B cell (primary cell): ENCODE data around the gene RAB43. TPM values are rescaled to one million over a fixed set of nuclear protein-coding genes. Genes with fewer than 3 reads are reported as not detected.
A peak's percentile ranks its signal among the peaks of the same experiment; 100 is the strongest.

Experiments
- ATAC-seq: fragments of 200-7000 bp; cut with Tn5 transposase; one replicate; pipeline ENCODE4 v1.10.0; 2021; ENCODE audit warnings: low read depth, mild to moderate bottlenecking, moderate number of reproducible peaks, moderate library complexity
- CTCF ChIA-PET: fragments of 350-600 bp; sonication (Branson Sonifier 250); formaldehyde crosslinking; loops from one replicate; lab custom pipeline; 2021; ENCODE audit warnings: antibody characterized with exemption, inconsistent platforms; lab: Charles Lee
- POLR2A ChIA-PET: fragments of 350-600 bp; sonication (Branson Sonifier 250); formaldehyde crosslinking; loops from one replicate; lab custom pipeline; 2021; ENCODE audit warnings: antibody characterized with exemption; lab: Charles Lee
- DNase-seq: peaks from one replicate; pipeline ENCODE4 v3.0.0; 2013
- H2AFZ ChIP-seq: 2 replicates; pipeline ENCODE4 v1.6.1; 2012; ENCODE audit warnings: mild to moderate bottlenecking, low read depth, low read length; ENCODE audit not compliant: insufficient read depth, poor library complexity, severe bottlenecking
- H3K27ac ChIP-seq, 2 donors: 1 replicate in 1 of 2; 2 replicates in 1 of 2; pipeline ENCODE4 v1.5.1; 2012 to 2013; ENCODE audit warnings: low read length in 2 of 2, mild to moderate bottlenecking in 2 of 2, moderate library complexity in 1 of 2
- H3K27me3 ChIP-seq, 4 experiments: fragments of 200-600 bp in 1 of 4; sonication (generic) in 1 of 4; replicated peaks in 1 of 4; 1 replicate in 2 of 4; 2 replicates in 2 of 4; pipeline versions ENCODE4 v1.6.1 to v1.7.0; 2013 to 2016; ENCODE audit warnings: low read length in 3 of 4, mild to moderate bottlenecking in 2 of 4, mixed read lengths in 1 of 4, moderate library complexity in 1 of 4; ENCODE audit not compliant: insufficient read depth in 4 of 4, control insufficient read depth in 3 of 4; ENCODE audit errors: control extremely low read depth in 1 of 4
- H3K36me3 ChIP-seq, 2 experiments: replicated peaks in 1 of 2; 1 replicate in 1 of 2; 2 replicates in 1 of 2; pipeline versions ENCODE4 v1.6.1 to v1.7.1; 2013; ENCODE audit warnings: low read length in 1 of 2; ENCODE audit not compliant: insufficient read depth in 2 of 2, control insufficient read depth in 1 of 2; ENCODE audit errors: control extremely low read depth in 1 of 2, extremely low read depth in 1 of 2
- H3K4me1 ChIP-seq, 2 donors: fragments of 200-600 bp in 1 of 2; sonication (generic) in 1 of 2; 1 replicate in 1 of 2; 2 replicates in 1 of 2; pipeline versions ENCODE4 v1.5.1 to v1.6.1; 2013 to 2017; ENCODE audit warnings: low read length in 2 of 2; ENCODE audit not compliant: control insufficient read depth in 2 of 2, insufficient read depth in 2 of 2
- H3K4me2 ChIP-seq: replicated peaks from 2 replicates; pipeline ENCODE3; 2012; ENCODE audit warnings: mild to moderate bottlenecking, low read depth, low read length; ENCODE audit not compliant: poor library complexity, severe bottlenecking
- H3K4me3 ChIP-seq, 5 experiments: fragments of 200-600 bp in 1 of 5; sonication (generic) in 1 of 5; 1 replicate in 3 of 5; 2 replicates in 2 of 5; pipeline versions ENCODE4 v1.5.1 to v1.7.0; 2011 to 2016; ENCODE audit warnings: low read length in 4 of 5, mild to moderate bottlenecking in 4 of 5, low read depth in 2 of 5, control low read depth in 1 of 5, moderate library complexity in 1 of 5; ENCODE audit not compliant: insufficient read depth in 1 of 5; ENCODE audit errors: control extremely low read depth in 1 of 5, extremely low read depth in 1 of 5
- H3K79me2 ChIP-seq: fragments of 200-600 bp; sonication (generic); one replicate; pipeline ENCODE4 v1.6.0; 2016; ENCODE audit warnings: low read length; ENCODE audit not compliant: control insufficient read depth, insufficient read depth
- H3K9ac ChIP-seq: fragments of 200-600 bp; sonication (generic); 2 replicates; pipeline ENCODE4 v1.6.1; 2017; ENCODE audit warnings: mild to moderate bottlenecking, low read length, moderate library complexity
- H3K9me3 ChIP-seq, 3 donors: one replicate each; pipeline versions ENCODE4 v1.6.1 to v1.7.1; 2013; ENCODE audit warnings: low read length in 2 of 3; ENCODE audit not compliant: control insufficient read depth in 2 of 3, insufficient read depth in 1 of 3; ENCODE audit errors: control extremely low read depth in 1 of 3
- H4K20me1 ChIP-seq: 2 replicates; pipeline ENCODE4 v1.6.0; 2012; ENCODE audit warnings: mild to moderate bottlenecking, low read length; ENCODE audit not compliant: insufficient read depth, control insufficient read depth, poor library complexity, severe bottlenecking
- H3K27ac Mint-ChIP-seq: one replicate; pipeline ENCODE4 v1.8.0; 2021; ENCODE audit warnings: mixed read lengths
- H3K27me3 Mint-ChIP-seq: one replicate; pipeline ENCODE4 v1.8.0; 2021; ENCODE audit warnings: mixed read lengths
- H3K4me1 Mint-ChIP-seq: one replicate; pipeline ENCODE4 v1.8.0; 2021; ENCODE audit warnings: mixed read lengths
- H3K4me3 Mint-ChIP-seq: one replicate; pipeline ENCODE4 v1.8.0; 2021; ENCODE audit warnings: mixed read lengths
- H3K9me3 Mint-ChIP-seq: one replicate; pipeline ENCODE4 v1.8.0; 2022; ENCODE audit warnings: mixed read lengths; ENCODE audit not compliant: insufficient read depth
- CTCF ChIP-seq: fragments of 200-600 bp; IDR thresholded peaks from one replicate; pipeline ENCODE4 v1.8.0; 2022; ENCODE audit warnings: antibody characterized with exemption, mild to moderate bottlenecking
- EZH2 ChIP-seq: IDR thresholded peaks from 2 replicates; pipeline ENCODE4 v1.6.1; 2012; ENCODE audit warnings: borderline replicate concordance, low read depth, mild to moderate bottlenecking, moderate library complexity, low read length; ENCODE audit not compliant: insufficient read depth, poor library complexity, severe bottlenecking
- WGBS: methylation state at CpG from one replicate; pipeline ENCODE4 v1.1.5; 2013; ENCODE audit warnings: missing lambda C conversion rate; ENCODE audit not compliant: insufficient coverage; 5-methylcytosine and 5-hydroxymethylcytosine counted together
- intact Hi-C: fragments of 100-400 bp; cut with micrococcal nuclease; formaldehyde crosslinking; loops from one replicate; pipeline ENCODE4 v1.10.0; 2022
- polyA minus RNA-seq: library from RNA; depleted of rRNA, polyadenylated mRNA; stranded (reverse); fragments of >200 nt; gene quantifications from 2 replicates; pipeline ENCODE4 v1.2.3, GENCODE V29; 2012
- polyA plus RNA-seq: library from polyadenylated mRNA; depleted of rRNA; stranded (reverse); fragments of >200 nt; gene quantifications from 2 replicates; pipeline ENCODE4 v1.2.3, GENCODE V29; 2012
- total RNA-seq, 2 donors: library from RNA; stranded (reverse); fragments of 120-200 nt in 1 of 2; gene quantifications; 1 replicate in 1 of 2; 2 replicates in 1 of 2; pipeline versions ENCODE4 v1.2.3 to v1.2.4, GENCODE V29; 2013 to 2022

The RAB43 gene
- total RNA-seq (14.3 and 15.9 TPM in 2 replicates), polyA plus RNA-seq (7.6 and 9.6 TPM in 2 replicates), polyA minus RNA-seq (14.2 and 19.3 TPM in 2 replicates)
- total RNA-seq (2013): 5.5 TPM

- CTCF ChIA-PET: interaction anchor here (1.0 to 4.3 kb wide), 8 partner anchors 41 to 151 kb away, joined by 3 to 32 read pairs (median 4); partner anchors contain the start of gene COPG1
- no peaks in the 10 kb centered on the region for H3K27me3 ChIP-seq
- TF ChIP-seq CTCF: no peak
- TF ChIP-seq EZH2: no peak
- WGBS: 11% methylated on average over 49 of the region's 60 CpGs
- H3K36me3 ChIP-seq: peaks cover 4% of the 10 kb centered on the region in 2 experiments
- Mint-ChIP-seq H3K27me3 (no peaks in the 10 kb centered on the region), H3K9me3 (no peaks in the 10 kb centered on the region), H3K4me1 (peaks cover 47% of the 10 kb centered on the region), H3K27ac (peak within 1 kb of the TSS; percentile 84), H3K4me3 (peak within 1 kb of the TSS; percentile 88)
- peaks cover 26% of the 10 kb centered on the region for H4K20me1 ChIP-seq
- peak within 1 kb of the TSS; percentile 57 to 61 for H3K27ac ChIP-seq
- H3K4me3 ChIP-seq: peak within 1 kb of the TSS; percentile 68 to 81 (median 76)
- peaks cover 28% of the 10 kb centered on the region for H3K79me2 ChIP-seq
- H3K9me3 ChIP-seq: no peaks in the 10 kb centered on the region
- peak; percentile 73 for ATAC-seq
- H2AFZ ChIP-seq: peak within 1 kb of the TSS; percentile 70
- POLR2A ChIA-PET: interaction anchor here (0.6 to 1.8 kb wide), 10 partner anchors 11 to 971 kb away, joined by 3 to 7 read pairs (median 4); partner anchors contain the start of gene CNBP
- H3K4me1 ChIP-seq: peaks cover 42% of the 10 kb centered on the region in 2 donors
- H3K9ac ChIP-seq: peak within 1 kb of the TSS; percentile 80
- H3K4me2 ChIP-seq: peak within 1 kb of the TSS; percentile 98
- DNase-seq: peak; percentile 89
- intact Hi-C loops: loop anchor here (2.0 to 5.0 kb wide), 4 partner anchors 95 to 455 kb away; partner anchors contain the start of gene COPG1
Measured at GRCh38 chr3:129121792-129122411, at the start of gene RAB43. RAB43 (minus strand) TSS chr3:129121804; CDS start chr3:129121489, 315 bp downstream.
